GM18868 (cell line): ENCODE measurements around the gene NFIL3.

Source experiments
- ATAC-seq: cut with Tn5 transposase; IDR thresholded peaks from one replicate; pipeline ENCODE4 v1.9.1; 2021; ENCODE audit warnings: mild to moderate bottlenecking, moderate library complexity; ENCODE audit not compliant: unreplicated experiment

NFIL3 gene

DNA sequence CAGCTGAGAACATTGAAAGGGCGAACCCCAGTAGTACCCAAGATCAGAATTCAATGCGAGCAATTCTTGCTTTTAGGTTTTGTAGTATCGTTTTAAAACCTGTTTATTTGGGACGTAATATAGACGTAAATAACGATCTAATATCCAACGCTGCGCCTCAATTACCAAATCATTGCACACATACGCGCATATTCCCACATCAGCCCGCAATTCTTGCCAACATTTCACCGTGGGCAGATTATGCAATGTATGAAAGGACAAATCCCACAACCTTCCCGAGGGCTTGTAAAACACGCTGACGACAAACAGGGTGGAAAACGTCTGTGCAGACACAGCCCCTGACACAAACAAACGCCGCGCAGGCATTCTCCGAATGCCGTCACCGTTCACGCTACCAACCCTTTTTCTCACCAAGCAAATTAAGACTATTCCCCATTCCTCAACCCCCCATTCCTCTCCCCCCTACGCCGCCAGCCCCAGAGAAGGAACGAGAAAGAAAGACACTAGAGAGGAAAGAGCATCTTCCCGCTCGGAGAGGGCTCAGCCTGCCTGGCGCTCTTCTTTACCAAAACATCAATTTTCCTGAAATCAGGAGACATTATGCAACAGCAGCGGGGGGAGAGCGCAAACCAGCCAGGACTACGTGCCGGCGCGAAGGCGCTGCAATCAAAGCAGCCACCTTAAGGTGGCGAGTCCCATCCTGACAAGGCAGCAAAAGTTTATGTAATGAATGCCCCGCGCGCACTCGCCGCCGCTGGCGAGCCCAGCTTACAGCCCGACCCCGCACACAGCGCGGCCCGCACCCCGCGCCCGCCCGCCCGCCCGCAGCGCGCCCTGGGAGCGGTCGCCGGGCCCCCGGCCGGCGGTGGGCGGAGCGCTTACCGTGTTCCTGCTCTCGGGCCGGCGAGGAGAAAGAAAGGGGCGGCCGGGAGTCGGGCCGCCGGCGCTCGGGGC lies 597 bp downstream of the NFIL3 start:
- ATAC-seq = peak; percentile 53

DNA sequence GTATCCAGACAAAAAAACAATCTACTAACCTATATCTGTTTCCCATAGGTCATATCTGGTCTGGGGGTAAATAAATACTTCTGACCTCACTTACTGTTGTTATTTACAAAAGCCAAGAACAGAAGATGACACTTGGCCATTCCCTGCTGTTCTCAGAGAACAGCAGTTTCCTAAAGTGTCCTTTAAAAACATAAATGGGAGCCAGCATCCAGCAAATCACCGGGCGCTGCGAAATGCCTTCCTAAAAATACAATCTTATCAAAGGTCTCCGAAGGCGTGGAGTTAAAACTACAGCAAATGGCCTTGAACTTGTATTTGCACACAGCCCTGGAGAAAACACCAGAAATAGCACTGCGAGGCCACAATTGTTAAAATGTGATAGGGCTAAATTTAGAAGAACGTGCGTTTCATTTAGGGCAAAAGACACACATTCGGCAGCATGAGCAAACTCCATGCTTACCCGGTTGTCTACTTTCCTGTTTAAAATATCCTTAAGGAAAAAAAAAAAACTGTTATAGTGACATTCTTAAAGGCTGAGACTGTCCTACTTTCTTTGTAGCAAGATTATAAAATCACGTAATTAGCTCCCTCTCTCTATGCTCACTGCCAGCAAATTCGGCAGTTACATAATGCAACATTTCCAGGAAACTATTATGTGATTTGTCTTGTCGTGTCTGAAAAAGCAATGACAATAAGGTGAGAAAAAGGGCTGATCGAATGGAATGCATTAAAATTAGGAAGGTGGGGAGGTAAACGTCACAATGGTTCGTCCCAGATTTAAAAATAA lies 1.5 kb downstream of the NFIL3 start:
- no peak for ATAC-seq

GRCh38 chr9:91421128-91421765 lies 2.4 kb downstream of the NFIL3 start:
- ATAC-seq = no peak

GRCh38 chr9:91420501-91421127 lies 3.0 kb downstream of the NFIL3 start:
- ATAC-seq = no peak

- no peak for ATAC-seq
Observed at GRCh38 chr9:91419222-91420191, 4.1 kb downstream of the NFIL3 start.

DNA sequence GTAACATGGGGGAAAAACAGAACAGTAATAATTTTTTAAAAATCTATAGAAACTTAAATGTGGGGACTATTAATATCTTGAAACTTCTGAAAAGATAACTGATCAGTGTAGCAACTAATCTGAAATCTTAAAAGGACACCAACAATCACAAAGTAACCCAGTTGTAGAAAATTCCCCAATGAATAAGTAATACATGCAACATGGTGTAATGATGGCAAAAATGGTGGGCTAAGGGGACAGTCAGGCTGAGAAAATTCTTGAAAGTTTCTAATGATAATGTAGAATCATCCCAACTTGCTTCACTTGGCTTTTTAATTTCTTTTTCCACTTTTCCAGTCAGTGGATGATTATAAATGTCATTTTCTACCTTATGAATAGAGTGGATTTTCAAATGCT lies 5.4 kb downstream of the NFIL3 start:
- ATAC-seq = no peak

- no peak for ATAC-seq
Observed at GRCh38 chr9:91417602-91418214, 5.9 kb downstream of the NFIL3 start.

DNA sequence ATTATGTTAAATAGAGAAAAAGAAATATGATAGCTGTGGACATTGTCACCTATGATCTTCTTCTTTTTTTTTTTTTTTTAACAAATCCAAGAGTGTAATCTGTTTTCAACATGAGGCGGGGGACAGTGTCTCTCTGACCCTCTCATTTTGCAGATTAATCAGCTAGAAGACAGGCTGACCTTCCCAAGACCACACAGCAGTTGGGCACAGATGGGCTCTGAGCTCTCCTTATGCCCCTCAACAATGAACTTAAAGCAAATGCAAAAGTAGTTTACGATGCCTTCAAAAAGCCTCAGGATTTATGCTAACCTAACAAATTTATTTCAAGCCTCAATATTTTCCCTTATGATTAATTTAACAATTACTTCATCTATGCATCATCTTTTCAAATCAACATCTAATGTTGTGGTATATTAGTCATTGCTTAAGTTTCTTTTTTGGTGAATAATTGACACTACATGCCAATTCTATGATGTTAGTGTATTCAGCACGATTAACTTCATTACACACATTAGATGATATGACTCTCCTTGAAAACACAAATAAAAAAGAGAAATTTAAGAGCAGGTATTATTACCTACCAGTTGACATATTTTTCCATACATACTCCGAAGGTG lies 7.4 kb downstream of the NFIL3 start:
- ATAC-seq = no peak

DNA sequence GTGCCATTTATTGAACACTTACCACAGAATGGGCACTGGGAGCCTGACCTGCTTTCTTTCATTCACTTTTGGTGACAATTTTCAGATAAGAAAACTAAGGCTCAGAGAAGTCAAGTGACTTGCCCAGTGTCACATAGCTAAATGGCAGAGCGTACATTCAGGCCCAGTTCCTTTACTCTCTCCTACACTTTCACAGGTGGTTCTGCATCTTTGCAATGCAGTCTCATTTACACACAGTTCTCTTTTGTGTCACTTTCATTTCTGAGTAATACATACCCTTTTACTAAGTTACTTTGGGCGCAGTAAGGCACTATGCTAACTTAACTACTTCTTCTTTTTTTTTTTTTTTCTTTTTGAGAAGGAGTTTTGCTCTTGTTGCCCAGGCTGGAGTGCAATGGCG lies 8.3 kb downstream of the NFIL3 start:
- peak; percentile 91 for ATAC-seq

- ATAC-seq = no peak
Observed at GRCh38 chr9:91412941-91413340, 10.7 kb downstream of the NFIL3 start.

GRCh38 chr9:91411096-91411771 lies 12.4 kb downstream of the NFIL3 start:
- no peak for ATAC-seq

DNA sequence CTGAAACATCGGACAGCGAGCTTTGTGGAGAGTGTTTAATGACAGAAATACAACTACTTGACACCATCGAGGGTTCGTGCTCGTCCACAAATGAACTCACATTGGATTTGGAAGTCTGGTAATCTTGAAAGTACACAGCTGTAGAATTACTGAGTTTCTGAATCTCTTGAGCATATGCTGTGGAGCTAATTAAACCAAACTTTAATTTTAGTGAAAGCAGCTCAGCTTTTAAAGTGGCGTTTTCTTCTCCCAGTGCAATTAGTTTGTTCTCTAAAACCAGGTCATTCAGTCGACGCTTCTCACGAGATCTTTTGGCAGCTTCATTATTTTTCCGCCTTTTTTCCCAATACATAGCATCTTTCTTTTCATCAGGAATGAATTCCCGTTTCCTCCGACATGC lies 13.5 kb downstream of the NFIL3 start:
- no peak for ATAC-seq

DNA sequence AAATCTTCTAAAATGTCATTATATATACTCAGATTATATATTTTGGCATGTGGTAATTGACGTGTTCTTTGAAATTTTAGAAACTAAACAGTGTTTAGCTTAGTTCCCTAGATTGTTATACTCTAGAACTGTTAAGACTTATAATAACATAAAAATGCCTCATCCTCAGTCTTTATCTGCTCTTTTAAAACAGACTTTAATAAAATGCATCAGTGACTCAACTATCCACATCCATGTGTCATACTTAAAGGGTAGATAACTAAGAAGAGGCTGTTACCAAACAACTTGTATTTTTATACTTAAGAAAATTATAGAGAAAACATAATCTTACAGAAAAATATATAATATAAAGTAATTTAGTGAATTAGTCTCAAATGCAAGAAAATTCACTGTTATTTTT lies 15.2 kb downstream of the NFIL3 start:
- no peak for ATAC-seq

- ATAC-seq = no peak
Observed at GRCh38 chr9:91407580-91408318, 15.9 kb downstream of the NFIL3 start.

GRCh38 chr9:91405343-91406077 lies 18.1 kb downstream of the NFIL3 start:
- no peak for ATAC-seq

DNA sequence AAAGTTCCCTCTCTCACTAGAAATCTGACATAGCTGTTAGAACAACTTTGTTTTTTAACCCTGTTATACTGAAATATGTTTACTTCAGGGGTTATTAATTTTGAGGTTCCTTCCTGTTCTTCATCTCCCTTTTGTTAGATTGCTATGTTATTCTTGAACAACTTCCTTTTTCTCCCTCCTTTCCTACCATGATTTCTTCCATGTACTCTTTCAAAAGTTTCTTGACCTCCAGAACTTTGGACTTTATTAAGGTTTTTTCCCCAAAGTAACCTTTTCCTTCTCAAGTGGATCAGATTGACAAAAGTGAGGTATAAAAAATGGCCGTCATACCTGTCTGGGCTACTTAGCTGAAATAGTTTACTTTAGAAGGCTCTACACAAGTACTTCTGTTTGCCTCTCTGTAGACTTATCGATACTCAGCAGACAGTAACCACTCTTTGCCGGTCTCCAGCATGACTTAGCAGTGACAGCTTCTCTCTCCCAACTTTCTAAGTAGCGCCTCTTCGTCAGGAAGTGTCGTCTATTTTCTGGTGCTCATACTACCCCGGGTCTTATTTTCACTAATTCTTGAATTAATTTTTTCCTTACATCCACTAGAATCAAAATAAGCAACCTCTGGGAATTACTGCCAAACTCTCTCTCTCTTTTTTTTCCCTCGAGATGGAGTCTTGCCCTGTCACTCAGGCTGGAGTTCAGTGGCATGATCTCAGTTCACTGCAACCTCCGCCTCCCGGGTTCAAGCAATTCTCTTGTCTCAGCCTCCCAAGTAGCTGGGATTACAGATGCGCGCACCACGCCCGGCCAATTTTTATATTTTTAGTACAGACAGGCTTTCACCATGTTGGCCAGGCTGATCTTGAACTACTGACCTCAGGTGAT lies 19.7 kb downstream of the NFIL3 start:
- no peak for ATAC-seq
